ENCODE measurements around the gene NTNG1.

GRCh38 chr1:107344268-107344760 lies 203.5 kb downstream of the NTNG1 start:
- TF ChIP-seq CTCF (IDR thresholded peaks at IDR 0.05; ENCODE audit: borderline replicate concordance, extremely low read depth, low read length, poor library complexity, severe bottlenecking) (no peak), EZH2 (IDR thresholded peaks at IDR 0.05; ENCODE audit: borderline replicate concordance, low read depth, low read length, severe bottlenecking) (no peak)

Measured in DND-41 (cell line).